ENCODE measurements around the gene GRIK3.

- TF ChIP-seq BHLHE40 (IDR thresholded peaks at IDR 0.05; ENCODE audit: low read depth, low read length) (no peak), PHF8 (IDR thresholded peaks at IDR 0.05; ENCODE audit: borderline replicate concordance, low read depth) (no peak), JUN (IDR thresholded peaks at IDR 0.05) (no peak), MYC (IDR thresholded peaks at IDR 0.05; ENCODE audit: borderline replicate concordance, low read length) (no peak), POLR2A (IDR thresholded peaks at IDR 0.05; ENCODE audit: low read length) (no peak), CHD2 (IDR thresholded peaks at IDR 0.05; ENCODE audit: low read length, partially characterized antibody) (no peak)
- TF ChIP-seq, protein P1, sequence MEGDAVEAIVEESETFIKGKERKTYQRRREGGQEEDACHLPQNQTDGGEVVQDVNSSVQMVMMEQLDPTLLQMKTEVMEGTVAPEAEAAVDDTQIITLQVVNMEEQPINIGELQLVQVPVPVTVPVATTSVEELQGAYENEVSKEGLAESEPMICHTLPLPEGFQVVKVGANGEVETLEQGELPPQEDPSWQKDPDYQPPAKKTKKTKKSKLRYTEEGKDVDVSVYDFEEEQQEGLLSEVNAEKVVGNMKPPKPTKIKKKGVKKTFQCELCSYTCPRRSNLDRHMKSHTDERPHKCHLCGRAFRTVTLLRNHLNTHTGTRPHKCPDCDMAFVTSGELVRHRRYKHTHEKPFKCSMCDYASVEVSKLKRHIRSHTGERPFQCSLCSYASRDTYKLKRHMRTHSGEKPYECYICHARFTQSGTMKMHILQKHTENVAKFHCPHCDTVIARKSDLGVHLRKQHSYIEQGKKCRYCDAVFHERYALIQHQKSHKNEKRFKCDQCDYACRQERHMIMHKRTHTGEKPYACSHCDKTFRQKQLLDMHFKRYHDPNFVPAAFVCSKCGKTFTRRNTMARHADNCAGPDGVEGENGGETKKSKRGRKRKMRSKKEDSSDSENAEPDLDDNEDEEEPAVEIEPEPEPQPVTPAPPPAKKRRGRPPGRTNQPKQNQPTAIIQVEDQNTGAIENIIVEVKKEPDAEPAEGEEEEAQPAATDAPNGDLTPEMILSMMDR (IDR thresholded peaks at IDR 0.05) = no peak
- TF ChIP-seq, protein P2, sequence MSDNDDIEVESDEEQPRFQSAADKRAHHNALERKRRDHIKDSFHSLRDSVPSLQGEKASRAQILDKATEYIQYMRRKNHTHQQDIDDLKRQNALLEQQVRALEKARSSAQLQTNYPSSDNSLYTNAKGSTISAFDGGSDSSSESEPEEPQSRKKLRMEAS (IDR thresholded peaks at IDR 0.05) = no peak
- TF ChIP-seq, protein P3, sequence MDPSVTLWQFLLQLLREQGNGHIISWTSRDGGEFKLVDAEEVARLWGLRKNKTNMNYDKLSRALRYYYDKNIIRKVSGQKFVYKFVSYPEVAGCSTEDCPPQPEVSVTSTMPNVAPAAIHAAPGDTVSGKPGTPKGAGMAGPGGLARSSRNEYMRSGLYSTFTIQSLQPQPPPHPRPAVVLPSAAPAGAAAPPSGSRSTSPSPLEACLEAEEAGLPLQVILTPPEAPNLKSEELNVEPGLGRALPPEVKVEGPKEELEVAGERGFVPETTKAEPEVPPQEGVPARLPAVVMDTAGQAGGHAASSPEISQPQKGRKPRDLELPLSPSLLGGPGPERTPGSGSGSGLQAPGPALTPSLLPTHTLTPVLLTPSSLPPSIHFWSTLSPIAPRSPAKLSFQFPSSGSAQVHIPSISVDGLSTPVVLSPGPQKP (IDR thresholded peaks at IDR 0.05; ENCODE audit: low read depth, low read length) = no peak
- TF ChIP-seq, protein P4, sequence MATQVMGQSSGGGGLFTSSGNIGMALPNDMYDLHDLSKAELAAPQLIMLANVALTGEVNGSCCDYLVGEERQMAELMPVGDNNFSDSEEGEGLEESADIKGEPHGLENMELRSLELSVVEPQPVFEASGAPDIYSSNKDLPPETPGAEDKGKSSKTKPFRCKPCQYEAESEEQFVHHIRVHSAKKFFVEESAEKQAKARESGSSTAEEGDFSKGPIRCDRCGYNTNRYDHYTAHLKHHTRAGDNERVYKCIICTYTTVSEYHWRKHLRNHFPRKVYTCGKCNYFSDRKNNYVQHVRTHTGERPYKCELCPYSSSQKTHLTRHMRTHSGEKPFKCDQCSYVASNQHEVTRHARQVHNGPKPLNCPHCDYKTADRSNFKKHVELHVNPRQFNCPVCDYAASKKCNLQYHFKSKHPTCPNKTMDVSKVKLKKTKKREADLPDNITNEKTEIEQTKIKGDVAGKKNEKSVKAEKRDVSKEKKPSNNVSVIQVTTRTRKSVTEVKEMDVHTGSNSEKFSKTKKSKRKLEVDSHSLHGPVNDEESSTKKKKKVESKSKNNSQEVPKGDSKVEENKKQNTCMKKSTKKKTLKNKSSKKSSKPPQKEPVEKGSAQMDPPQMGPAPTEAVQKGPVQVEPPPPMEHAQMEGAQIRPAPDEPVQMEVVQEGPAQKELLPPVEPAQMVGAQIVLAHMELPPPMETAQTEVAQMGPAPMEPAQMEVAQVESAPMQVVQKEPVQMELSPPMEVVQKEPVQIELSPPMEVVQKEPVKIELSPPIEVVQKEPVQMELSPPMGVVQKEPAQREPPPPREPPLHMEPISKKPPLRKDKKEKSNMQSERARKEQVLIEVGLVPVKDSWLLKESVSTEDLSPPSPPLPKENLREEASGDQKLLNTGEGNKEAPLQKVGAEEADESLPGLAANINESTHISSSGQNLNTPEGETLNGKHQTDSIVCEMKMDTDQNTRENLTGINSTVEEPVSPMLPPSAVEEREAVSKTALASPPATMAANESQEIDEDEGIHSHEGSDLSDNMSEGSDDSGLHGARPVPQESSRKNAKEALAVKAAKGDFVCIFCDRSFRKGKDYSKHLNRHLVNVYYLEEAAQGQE (IDR thresholded peaks at IDR 0.05) = no peak
Observed at GRCh38 chr1:36913484-36914060, 120.7 kb downstream of the GRIK3 start.
